ENCODE measurements around the gene CDK11B.
"Not testable (repeated sequence)": the region's sequence is repeated elsewhere in the genome, so short reads cannot be mapped to it uniquely, and the experiment has no call there.

The CDK11B gene

DNA sequence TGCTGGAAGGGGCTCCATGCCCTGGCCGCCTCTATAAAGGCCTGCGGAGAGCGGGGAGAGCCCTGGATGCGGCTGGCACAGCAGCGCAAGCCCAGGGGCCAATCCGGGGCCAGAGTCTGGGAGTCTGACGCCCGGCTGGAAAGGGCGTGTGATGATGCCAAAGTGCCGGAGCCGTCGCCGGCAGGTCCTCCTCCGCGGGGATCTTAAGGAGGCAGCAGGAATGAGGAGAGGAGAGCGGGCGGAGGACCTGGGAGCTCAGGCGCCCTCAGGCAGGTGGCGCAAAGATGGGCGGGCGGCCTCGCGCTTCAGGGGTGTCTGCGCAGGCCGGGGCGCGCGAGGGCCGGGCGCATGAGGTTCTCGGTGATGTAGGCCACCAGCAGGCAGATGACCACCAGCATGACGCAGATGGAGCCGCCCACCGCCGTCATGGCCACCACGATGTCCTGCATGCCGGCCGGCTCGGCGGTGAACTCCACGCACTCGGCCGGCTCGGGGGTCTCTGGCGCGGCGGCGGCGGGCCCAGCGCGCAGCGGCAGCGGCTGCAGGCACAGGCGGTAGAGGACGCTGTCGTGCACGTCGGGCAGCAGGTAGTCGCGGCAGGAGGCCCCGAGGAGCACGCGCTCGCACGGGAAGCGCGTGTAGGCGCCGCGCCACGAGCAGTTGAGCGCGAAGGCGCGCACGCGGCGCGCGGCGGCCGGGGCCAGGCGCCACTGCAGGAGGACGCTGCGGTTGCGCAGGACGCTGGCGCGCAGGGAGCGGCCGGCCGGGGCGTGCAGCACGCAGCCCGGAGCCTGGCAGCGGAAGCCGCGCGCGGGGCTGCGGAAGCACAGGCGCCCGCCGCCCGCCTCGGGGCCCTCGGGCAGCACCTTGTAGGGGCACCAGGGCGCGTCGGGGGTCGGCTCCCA, 59.5 kb downstream of the CDK11B start:
- DNase-seq (ENCODE audit: low spot score) = no peak

GRCh38 chr1:1598720-1599029, 60.1 kb downstream of the CDK11B start:
- no peak for DNase-seq (ENCODE audit: low spot score)

GRCh38 chr1:1598051-1598719, 60.6 kb downstream of the CDK11B start:
- DNase-seq (ENCODE audit: low spot score) = no peak

DNA sequence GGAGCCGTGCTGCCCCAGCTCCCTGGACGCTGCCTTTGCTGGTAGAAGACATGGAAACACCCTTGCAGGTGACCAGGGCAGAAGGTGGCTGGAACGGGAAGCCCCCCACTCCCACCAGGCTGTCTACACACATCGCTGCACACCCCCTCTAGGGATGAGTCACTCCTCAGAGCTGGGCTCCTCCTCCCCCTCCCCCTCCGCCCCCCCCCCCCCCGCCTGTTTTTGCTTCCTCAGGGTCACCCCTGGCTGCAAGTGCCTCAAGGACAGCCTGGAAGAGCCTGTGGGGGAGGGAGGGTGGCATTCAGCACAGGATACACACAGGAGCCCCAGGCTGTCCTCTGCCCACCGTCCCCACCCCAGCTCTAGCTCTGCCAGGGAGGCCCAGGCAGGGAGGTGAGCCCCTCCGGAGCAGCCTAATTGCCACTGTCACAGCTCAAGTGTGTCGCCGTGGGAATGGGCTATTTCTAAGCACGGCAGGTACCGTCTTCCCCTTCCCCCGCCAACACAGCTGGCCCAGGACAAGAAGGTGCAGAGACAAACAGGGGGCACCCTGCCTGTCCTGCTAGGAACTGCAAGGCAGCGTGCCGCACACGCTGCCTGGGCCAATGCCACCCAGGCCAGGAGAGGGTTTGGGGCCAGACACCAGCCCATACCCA, 61.4 kb downstream of the CDK11B start:
- no peak for DNase-seq (ENCODE audit: low spot score)

DNA sequence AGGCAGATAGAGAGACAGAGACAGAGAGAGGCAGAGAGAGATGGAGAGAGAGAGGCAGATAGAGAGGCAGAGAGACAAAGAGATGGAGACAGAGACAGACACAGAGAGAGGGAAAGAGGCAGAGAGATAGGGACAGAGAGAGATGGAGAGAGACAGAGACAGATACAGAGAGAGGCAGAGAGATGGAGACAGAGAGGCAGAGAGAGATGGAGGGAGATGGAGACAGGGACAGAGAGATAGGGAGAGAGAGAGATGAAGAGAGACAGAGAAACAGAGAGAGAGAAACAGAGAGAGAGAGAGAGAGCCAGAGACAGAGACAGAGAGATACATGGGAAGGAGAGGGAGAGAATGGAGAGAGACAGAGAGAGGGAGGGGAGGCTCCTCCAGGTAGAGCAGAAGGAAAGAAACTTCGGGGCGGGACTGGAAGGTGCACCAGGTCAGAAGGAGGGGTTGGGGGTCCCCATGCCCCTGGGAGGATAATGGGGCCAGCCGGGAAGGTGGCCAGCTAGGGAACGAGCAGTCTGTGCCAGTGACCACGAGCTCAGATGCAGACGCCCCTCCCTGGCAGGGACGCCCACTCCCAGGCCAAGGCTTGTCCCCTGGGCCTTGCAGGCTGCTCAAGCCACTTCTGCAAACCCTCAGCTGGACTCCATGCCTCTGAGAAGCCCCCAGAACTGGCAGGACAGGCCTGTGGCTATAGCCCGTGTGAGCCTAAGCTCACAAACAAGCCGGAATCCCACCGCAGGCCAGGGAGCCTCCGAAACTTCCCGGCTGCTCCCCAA, 62.1 kb downstream of the CDK11B start:
- DNase-seq (ENCODE audit: low spot score) = no peak

DNA sequence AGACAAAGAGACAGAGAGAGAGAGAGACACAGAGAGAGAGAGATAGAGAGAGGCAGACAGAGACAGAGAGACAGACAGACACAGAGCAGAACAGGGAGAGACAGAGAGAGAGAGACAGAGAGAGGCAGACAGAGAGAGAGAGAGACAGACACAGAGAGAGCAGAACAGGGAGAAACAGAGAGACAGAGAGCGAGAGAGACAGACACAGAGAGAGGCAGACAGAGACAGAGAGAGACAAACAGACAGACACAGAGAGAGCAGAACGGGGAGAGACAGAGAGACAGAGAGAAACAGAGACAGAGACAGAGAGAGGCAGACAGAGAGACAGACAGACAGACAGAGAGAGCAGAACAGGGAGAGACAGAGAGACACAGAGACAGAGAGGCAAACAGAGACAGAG, 63.5 kb downstream of the CDK11B start:
- DNase-seq (ENCODE audit: low spot score) = not testable (repeated sequence)

DNA sequence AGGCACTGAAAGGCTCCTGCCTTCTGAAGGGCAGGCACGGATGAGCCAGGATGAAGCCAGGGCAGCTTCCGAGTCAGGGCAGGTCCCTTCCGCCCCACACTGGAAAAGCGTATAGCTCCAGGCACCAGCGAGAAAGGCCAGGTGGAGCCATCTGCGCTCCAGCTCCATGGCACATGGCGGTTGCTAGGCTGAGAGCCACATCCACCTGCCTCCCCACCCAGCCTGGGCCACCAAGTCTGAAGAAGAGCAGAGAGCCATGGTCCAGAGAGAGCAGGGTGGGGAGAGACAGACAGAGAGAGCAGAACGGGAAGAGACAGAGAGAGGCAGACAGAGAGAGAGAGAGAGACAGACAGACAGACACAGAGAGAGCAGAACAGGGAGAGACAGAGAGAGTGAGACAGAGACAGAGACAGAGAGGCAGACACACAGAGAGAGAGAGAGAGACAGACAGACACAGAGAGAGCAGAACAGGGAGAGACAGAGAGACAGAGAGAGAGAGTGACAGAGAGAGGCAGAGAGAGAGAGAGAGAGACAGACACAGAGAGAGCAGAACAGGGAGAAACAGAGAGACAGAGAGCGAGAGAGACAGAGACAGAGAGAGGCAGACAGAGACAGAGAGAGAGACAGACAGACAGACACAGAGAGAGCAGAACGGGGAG, 64.1 kb downstream of the CDK11B start:
- DNase-seq (ENCODE audit: low spot score) = no peak

GRCh38 chr1:1593834-1594601, 64.8 kb downstream of the CDK11B start:
- no peak for DNase-seq (ENCODE audit: low spot score)

DNA sequence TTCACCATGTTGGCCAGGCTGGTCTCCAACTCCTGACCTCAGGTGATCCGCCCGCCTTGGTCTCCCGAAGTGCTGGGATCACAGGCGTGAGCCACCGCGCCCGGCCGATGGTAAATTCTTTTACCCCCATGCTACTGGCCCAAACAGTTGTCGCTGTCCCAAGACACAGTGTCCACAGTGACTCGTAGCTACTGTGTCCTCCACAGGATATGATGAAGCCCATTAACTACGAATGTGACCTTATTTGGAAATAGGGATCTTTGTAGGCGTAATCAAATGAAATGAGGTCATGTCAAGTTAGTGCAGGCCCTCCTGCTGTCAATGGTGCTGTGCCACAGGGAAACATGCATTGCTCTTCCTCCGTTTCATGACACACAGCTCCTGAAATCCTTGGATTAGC, 67.4 kb downstream of the CDK11B start:
- DNase-seq (ENCODE audit: low spot score) = no peak

Measured in hematopoietic multipotent progenitor cell treated with erythropoietin and hydrocortisone succinate and interleukin-3 and kit ligand, for 17 days (in vitro differentiated cells).